ENCODE measurements around the gene KDR.

GRCh38 chr4:55127521-55127920 lies 2.1 kb upstream of the KDR start:
- TF ChIP-seq CTCF (IDR thresholded peaks at IDR 0.05 in 2 of 3, conservative IDR thresholded peaks at IDR 0.05 in 1 of 3; ENCODE audit: borderline replicate concordance in 1 of 3, insufficient read depth in 1 of 3, low read depth in 2 of 3, low read length in 2 of 3): no peak
- no peak for TF ChIP-seq CBX3 (IDR thresholded peaks at IDR 0.05; ENCODE audit: low read depth)
- no peak for TF ChIP-seq RAD21 (IDR thresholded peaks at IDR 0.05; ENCODE audit: low read depth)
- TF ChIP-seq POLR2AphosphoS5 (IDR thresholded peaks at IDR 0.05; ENCODE audit: low read depth, low read length): no peak
- no peak for TF ChIP-seq EZH2phosphoT487 (IDR thresholded peaks at IDR 0.05; ENCODE audit: borderline replicate concordance)
- no peak for TF ChIP-seq EZH2 (IDR thresholded peaks at IDR 0.05)
- no peak for TF ChIP-seq POLR2A (IDR thresholded peaks at IDR 0.05; ENCODE audit: borderline replicate concordance, extremely low read depth, insufficient read depth, insufficient read length)
- no peak for TF ChIP-seq SRF (IDR thresholded peaks at IDR 0.05; ENCODE audit: low read depth)
- TF ChIP-seq ZNF274 (IDR thresholded peaks at IDR 0.05; ENCODE audit: low read depth, low read length): no peak
- TF ChIP-seq ELF1 (IDR thresholded peaks at IDR 0.05; ENCODE audit: borderline replicate concordance, low read depth): no peak
- TF ChIP-seq YY1 (IDR thresholded peaks at IDR 0.05; ENCODE audit: extremely low read depth, insufficient replicate concordance, low read depth, low read length): no peak
- no peak for TF ChIP-seq EGR1 (IDR thresholded peaks at IDR 0.05; ENCODE audit: low read depth)
- TF ChIP-seq CEBPB (IDR thresholded peaks at IDR 0.05; ENCODE audit: low read depth): no peak
- TF ChIP-seq REST (IDR thresholded peaks at IDR 0.05; ENCODE audit: low read depth): no peak

Data from HCT116 (cell line).